NCI-H2227 (cell line): Measurements from ENCODE around the gene MYL3.

Source experiments
- DNase-seq: peaks from one replicate; lab custom pipeline; 2025; ENCODE audit not compliant: unreplicated experiment; lab: John Stamatoyannopoulos, UW

MYL3 gene

DNA sequence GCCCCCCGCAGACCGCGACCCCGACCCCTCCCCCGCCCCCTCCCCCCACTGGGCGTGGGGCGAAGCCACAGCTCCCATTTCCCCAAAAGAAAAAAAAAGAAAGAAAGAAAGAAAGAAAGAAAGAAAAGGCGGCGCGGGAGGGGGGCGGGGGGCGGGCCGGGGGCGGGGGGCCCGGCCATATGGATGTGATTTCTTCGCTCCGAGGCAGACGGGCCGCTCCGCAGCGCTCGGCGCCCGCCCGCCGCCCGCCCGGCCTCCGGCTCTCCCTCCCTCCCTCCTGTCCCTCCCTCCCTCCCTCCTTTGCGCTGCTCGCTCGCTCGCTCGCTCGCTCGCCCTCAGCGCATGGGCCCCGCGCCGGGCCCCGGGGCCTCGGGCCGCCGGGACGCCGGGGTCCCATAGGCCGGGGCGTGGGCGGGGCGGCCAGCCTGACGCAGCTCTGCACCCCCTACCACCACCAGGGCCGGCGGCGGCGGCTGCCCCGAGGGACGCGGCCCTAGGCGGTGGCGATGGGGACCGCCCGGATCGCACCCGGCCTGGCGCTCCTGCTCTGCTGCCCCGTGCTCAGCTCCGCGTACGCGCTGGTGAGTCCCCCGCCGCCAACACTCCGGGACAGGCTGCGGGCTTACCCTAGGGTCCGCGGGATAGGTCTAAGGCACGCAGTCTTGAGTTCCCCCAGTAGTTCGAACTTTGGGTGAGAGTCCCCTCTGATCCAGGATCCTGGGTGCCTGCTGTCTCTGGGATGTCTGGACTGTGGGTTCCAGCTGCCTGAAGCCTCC lies 20.0 kb upstream of the MYL3 start:
- DNase-seq, result peak; percentile 26

DNA sequence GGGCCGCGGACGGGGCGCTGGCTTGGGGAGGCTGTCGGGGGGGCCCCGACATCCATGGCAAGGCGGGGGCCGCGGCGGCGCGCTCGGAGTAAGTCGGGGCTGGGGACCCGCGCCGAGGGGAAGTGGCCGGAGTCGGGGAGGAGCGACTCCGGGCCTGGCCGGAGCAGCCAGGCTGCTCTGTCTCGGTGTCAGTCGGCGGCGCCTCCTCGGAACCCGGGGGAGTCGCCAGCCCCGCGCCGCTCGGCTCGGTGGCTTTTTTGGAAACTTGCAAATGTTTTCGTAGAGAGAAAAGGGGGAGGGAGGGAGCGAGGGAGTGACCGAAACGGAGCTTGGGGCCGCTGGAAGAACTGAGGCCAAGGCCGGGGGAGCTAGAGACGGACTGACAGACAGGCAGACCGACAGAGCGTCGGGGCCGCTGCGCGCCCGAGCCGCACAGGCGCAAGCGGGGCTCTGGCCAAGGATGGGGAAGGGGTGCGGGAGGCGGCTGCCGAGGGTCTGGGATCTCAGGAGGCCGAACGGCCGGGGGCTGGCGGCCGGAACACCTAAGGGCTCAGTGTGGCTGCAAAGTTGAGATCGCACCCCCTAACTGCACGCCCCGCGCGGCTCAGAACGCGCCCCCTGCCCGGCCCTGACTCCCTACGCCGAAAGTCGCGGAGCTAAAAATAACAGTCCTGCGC lies 19.3 kb upstream of the MYL3 start:
- DNase-seq, result peak; percentile 30

DNA sequence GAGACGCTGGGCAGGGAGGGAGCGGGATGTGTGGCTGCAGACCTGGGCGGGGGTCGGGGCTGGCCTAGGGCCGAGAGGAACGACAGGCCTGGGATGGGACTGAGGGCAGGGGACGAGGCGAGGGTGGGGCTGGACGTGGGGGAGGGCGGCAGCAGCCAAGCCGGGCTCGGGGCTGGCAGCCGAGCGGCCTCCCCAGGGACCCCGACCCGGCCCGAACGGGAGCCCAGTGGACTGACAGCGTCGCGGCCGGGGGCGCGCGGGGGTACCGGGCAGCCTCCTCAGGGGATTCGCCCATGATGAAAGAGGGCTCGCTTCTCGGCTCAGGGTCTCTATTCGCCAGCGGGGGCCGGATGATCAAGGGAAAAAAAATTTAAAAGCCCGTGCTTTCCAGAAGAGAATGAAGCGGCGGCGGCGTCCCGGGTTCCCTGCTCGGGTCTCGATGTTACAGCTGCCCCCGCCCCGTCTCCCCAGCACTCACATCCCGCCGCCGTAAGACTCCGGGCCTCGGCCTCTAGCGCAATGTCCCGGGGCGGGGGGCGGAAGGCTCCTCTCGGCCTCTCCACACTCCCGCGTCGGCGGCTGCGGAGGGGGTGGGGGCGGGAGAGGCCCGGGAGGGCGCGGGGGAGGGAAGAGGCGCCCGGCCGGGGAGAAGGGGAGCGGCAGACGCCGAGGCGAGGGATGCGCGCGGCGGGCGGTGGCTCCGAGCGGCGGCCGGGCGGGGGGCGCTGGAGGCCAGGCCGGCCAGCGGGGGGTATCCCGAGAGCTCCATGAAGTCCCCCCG lies 18.5 kb upstream of the MYL3 start:
- DNase-seq, result peak; percentile 30

DNA sequence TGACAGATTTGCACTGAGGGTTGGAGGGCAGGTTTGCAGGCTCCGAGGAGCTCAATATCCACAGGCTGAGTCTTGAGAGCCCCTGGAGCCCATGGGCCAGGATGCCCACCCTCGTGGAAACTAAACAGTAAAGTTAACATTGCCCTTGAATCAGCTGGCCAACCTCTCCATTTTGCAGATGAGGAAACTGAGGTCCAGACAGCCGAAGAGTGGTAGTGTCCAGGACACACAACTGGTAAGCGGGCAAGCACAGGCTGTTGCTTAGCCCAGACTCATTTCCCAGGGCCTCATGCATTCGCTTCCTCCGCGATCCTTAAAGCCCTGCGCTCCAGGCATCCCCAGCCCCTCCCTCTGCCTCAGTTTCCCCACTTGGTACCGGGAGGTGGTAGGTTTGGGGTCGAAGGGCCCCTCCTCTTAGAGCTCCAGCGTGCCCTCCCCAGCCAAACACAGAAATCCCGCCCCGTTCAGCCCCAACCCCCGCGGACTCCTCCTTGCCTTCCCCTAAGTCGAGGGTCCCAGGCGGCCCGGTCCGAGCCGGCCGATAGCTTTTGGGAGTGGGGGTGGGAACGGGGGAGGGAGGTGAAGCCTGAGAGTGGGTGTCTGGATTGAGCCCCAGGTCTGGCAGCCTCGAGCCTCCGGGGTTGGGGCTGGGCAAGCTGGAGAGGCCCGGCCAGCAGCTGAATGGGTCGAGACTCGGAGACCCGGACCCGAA lies 17.8 kb upstream of the MYL3 start:
- no peak for DNase-seq

DNA sequence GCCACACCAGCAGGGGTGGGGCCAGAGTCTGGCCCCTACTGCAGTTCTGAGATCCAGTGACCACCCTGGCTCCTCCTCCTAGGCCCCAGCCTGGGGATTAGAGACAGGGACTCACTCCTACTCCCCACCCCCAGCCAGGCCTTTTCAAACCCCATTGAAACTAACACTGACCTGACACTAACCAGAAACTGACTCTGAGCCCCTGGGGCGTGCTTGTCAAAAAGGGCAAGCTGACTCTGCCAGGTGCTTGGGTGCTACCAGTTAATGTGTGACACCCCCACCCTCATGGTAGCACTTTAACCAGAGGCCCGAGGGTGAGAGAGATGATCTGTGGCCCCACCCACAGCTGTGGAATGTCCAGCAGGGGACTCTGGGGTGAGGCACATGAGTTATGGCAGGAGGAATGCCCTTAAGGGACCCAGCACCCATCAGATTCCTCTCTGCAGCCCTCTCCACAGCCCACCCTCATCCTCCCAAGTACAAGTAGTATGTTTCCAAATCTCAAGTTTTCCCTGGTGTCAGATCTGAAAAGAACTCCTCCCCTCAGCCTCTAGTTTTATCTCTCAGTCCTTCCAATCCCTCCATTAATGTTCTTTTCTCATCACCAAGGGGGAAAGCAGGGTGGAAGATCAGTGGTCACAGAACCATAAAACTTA lies 15.7 kb upstream of the MYL3 start:
- no peak for DNase-seq

DNA sequence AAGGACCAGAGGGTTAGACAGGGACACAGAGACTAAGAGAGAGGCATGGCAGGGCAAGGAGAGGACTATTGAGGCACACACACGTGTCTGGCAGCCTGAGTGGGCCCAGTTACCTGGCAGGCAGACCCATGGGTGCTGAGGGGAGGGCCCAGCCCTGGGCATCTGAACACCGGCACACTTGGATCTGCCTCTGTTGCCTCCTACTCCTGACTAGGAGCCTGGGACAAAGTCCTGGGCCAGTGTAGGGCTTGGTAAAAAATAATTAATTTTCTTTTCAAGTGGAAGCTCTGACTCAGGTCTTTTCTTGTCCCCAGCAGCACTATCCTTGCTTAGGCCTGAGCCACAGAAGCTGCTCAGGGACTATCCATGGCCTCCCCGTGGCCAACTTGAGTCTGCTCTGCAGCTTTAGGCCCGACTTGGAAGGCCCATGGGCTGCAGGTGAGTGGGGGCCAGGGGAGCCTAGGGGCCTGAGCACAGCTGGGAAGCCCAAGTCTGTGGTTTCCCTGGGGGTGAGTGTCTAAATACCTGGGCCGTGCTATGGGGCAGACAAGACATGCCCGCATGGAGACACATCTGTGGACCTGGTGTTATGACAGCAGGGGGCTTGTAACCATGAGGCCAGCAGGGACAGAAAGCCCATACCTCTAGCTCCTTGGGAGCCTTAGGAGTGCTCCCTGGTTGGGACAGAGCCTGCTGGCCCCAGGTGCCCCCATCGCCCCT lies 14.3 kb upstream of the MYL3 start, which contains the start of gene PTH1R:
PTH1R (plus strand) TSS at position 316 of the 720 bp plus-strand sequence. CDS start 5,839 bp downstream, outside the sequence.
- no peak for DNase-seq

DNA sequence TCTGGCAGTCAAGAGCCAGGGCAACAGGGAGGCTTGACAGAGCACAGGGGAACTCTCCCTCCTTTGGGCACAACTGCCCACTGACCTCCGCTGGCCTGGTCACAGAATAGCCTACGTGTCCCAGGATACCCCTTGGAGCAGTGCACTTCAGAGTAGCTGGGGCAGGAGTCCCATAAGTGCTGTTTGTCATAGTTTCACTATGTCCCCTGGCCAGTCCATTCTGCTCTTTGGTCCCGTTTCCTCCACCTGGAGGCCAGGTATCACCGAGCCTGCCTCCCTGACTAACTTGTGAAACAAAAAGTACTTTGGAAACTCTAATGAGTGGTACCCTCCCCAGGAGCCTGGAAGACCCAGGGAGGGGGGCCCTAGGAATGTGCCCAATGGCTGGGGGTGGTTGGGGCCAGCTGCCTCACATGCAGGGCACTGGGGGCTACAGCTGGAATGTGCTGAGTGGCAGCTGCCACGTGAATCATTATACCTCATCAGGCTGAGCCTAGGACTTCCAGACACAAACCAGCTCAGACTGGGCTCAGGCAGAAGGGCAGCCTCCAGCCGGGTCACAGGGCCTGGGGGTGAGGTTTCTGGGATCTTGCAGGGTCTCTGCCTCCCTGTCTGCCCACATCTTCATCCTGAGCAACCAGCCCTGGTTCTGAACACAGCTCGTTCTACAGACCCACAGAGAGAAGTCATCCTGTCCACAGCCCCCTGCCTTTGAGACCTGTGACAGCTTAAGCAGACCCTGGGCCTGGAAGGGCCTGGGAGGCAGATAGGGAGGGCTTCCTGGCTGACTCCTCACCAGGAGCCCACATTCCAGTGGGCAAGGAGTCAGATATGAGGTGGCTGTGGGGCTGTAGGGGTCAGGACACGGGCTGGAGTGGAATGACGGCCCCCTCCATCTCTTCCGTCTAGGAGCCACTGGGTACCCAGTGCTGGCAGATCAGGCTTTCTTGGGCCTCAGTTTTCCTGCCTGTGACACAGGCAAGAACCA lies 13.4 kb upstream of the MYL3 start:
- no peak for DNase-seq

DNA sequence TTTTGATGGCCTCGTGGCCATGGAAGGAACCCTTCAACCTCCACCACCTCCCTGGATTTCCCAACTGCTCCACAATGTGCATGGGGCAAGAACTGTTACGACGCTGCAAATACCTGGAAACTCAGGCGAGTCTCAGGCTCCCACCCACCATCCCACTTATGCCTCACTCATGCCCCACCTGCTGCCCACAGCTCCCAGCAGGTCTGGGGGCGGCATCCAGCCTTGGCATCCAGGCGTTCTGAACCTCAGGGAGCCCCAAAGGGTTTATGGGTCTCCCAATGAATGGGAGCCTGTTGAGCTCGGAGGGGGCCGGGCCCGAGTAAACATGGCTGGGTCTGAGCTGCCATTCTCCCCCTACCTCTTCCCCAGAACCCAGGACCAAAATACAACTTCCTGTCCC lies 12.3 kb upstream of the MYL3 start:
- DNase-seq, result no peak

DNA sequence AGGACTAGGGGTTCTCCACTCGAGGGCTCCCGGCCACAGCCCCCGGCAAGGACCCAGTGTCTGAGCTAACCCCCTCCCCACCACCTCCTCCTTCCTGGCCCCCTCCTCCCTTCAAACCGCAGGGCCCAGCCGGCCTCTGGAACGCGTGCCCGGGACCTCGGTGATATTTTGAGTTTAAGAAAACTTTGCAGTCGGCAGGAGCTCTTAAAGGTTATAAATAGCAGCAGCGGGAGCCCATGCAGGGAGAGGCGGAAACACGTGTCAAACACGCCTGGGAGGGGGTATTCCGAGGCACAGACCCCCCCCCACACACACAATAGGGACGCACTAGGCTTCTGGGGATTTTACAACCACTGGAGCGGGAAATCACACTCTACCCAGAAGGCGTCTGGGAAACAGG lies 11.2 kb upstream of the MYL3 start:
- no peak for DNase-seq

DNA sequence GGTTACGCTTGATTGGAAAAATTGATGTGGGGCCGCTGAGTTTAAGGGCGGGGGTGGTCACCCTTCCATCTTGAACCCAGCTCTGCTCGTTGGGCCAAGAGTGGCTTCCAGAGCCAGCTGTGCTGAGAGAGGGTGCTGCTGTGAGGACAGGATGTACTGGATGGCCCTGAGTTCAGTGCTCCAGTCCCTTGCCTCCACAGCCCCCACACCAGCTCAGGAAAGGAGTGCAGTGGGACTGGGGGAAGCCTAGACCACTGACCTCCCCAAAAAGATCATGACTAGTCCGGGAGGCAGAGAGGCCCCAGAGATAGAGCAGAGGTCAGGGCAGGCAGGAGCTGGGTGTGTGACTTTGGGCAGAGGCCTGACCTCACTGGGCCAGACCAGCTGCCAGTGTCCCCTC lies 10.3 kb upstream of the MYL3 start:
- DNase-seq, result no peak

DNA sequence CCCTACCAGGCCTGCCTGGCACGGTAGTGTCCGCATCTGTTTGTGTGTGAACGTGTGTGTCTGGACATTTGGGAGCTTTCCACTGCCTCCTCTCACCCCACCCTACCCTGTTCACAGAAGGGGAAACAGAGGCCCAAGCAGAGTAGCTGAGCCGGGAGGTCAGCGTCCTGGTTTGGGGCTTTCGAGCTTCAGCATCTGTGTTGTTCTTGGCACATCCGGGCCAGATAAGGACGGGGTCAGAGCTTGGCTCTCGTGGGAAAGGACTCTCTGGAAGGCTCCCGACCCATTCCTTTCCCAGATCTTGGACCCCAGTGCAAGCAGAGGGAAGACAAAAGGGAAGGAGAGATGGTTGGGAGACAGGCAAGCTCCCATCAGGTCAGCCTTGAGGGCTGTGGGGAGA lies 8.0 kb upstream of the MYL3 start:
- no peak for DNase-seq

DNA sequence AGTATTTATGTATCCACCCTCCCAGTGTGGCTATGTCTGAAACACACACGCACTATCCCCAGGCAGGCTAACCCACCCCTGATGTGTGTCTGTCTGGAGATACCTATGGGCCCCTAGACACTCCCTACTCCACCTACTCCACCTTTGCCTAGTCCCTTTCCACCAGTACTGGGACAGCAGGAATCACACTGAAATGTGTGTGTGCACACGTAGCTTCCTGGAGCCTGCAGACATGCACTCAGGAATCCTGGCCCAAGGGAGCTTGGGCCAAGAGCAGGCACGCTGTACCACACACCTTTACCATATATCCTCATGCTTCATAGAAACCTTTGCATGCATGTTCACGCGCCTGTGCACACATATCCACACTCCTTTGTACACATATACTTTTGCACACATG lies 7.4 kb upstream of the MYL3 start:
- no peak for DNase-seq

DNA sequence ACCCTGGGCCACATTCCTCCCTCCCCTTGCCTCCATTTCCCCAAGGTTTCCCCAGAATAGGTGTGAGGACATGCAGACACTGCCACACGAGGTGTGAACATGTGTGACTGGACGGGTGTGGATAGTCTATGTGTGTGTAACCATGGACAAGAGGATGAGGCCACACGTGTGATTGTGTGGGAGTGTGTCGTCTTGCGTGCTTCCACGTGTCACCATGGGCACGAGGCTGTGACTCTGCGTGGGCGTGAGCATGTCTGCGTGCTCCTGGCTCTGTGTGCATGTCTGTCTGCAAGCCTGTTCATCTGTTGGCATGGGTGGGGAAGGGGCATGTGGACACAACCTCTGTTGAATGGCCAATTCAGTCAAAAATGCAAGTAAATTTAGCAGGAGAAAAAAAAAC lies 6.2 kb upstream of the MYL3 start:
- DNase-seq, result no peak

DNA sequence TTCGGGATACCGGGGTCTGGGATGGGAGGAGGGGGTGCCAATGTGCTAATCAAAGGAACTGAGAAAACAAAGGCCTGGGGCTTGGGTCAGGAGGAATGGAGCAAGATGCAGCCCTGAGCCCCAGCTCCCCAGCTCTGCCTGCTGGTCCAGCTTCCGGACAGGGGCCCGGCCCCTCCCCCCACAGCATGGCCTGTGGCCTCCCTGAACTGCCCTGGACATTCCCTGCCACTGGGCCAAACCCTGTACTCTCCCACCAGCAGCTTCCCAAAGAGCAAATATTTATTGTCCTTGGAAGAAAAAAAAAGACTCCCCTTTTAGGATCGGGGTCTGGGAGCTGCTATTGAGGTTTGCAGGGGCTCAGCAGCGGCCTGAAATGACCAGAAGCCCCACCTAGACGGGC lies 5.7 kb upstream of the MYL3 start:
- DNase-seq, result no peak

DNA sequence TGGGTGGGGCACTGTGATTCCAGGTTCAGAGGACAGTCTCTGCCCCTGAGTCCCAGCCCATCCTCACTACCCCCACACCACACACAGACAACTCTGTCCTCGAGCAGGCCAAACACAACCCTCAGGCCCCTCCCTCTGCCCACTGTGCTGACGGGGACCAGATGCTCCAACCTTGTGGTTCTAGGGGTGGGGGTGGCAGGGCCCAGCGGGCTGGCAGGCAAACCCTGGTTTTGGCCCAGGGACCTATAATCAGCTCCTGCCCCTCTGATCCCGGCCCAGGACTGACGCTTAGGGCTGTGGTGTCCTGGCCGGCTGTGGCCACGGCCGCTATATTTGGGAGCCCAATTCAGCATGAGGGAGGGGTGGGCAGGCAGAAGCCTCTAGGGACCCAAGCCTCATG lies 5.0 kb upstream of the MYL3 start:
- DNase-seq, result no peak

DNA sequence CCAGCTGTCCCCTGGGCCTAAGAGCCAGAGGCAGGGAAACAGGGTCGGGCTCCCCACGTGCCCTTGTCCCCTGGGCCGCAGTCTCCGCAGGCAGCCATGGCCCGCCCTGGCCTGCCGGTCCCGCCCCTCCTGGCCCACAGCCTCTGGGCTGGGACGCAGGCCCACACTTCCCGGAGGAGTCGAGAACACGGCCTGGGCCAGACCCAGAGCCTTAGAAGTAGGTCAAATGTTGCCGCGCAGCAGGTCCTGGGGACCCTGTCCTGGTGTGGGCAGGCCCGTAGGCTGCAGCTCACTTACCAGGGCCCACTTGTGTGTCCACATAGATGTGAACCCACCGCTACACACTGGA lies 4.3 kb upstream of the MYL3 start:
- DNase-seq, result no peak

DNA sequence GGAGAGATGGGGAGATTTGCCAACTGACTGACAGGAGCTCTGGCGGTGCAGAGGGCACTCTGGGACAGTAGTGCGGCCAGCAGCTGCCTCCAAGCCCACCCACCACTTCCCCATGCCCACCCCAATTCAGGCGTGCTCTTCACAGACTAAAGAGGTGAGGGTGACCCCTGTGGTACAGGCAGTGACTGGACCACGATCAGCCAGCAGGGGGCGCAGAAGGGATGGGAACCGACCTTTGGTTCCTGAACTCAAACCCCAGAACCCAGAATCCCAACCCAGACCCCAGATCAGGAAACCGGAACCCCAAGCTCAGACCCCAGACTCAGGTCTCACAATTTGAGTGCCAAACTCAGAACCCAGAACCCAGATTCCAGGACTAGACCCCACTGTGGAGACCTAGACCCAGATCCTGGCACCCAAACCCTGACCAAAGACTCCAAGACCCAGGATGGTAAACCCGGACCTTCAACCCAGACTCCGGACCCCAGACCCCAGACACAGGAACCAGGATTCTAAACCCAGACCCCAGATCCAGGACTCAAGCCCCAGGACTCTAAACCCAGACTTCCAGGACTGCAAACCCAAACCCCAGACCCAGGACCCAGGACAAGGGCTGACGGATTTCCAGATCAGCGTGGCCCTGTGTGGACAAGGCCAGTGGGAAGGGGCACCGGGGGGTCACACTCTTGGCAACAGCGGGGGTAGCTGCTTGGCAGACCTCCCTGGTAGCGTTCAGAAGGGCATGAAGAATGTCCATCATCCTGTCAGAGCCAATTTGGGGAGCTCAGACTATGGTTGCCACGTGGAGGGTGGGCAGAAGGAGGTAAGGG lies 3.7 kb upstream of the MYL3 start:
- peak; percentile 23 for DNase-seq

DNA sequence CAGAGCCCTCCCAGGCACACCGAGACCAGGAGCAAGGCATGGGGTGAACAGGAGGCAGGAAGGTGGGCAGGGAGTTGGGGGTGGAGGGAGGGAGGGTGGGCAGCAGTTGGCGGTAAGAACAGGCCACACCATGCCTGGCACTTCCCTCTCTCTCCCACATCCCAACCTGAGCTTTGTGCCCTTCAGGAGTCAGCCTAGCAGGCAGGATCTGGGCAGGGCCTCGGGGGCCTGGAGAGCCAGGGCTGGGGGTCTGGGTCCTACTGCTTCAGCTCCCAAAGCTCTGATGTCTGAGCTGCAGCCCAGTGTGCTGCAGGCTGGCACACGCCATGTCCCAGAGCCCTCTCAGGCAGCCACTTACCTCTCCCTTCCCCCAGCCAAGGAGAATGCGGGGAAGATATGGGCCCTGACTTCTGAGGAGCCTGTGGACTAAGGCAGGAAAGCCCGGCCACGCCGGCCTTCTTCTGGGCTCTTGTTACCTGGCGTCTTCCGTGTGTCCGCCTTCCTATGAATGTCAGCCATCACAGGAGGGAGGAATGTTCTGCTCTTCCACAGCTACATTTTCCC lies 2.9 kb upstream of the MYL3 start:
- no peak for DNase-seq
